ENCODE measurements around the gene ZNF225.
A peak's percentile ranks its signal among the peaks of the same experiment; 100 is the strongest.
"Not testable (repeated sequence)": the region's sequence is repeated elsewhere in the genome, so short reads cannot be mapped to it uniquely, and the experiment has no call there.

Gene ZNF225

DNA sequence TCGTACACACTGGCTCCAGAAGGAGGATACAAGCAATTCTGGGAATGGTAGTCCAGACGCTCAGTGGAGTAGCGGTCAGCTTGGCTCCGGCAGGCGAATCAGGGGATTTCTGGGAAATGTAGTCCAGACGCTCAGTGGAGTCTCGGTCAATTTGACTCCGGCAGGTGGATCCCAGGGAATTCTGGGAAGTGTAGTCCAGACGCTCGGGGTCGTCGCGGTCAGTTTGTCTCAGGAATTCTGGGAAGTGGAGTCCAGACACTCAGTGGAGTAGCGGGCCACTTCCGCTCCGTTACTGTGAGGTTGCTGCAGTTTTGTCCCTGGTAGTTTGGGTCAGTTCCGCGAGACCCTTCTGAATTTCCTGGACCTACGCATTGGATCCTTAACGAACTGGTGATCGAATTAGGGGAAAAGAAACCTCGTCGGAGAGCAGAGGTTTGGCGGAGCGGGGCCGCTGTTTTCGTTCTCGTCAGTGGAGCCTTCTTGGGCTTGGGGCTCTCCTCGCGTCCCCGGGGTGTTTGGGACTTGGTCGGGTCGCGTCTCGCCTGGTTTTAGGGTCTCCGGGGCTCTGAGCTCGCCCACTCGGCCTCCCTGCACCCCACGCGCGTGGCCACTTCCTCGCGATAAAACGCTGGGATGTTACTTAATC, at the start of gene ZNF225:
ZNF225 (plus strand) TSS at position 262 of the 646 bp plus-strand sequence. CDS start 2,429 bp downstream, outside the sequence.
- peak; percentile 49 for DNase-seq

DNA sequence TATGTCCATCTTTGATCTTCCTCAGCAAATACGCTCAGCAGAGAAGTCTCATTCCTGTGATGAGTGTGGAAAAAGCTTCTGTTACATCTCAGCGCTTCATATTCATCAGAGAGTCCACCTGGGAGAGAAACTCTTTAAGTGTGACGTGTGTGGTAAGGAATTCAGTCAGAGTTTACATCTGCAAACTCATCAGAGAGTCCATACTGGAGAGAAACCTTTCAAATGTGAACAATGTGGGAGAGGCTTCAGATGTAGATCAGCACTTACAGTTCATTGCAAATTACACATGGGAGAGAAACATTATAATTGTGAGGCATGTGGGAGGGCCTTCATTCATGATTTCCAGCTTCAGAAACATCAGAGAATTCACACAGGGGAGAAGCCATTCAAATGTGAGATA, 46.9 kb upstream of the ZNF225 start:
- no peak for DNase-seq

DNA sequence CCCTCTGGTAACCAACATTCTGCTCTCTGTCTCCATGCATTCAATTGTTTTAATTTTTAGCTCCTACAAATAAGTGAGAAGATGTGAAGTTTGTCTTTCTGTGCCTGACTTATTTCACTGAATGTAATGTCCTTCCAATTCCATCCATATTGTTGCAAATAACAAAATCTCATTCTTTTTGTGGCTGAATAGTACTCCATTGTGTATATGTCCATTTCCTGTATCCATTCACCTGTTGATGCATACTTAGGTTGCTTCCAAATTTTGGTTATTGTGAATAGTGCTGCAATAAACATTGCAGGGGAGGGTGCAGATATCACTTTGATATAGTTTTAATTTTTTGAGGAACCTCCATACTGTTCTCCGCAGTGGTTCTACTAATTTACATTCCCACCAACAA, 43.8 kb upstream of the ZNF225 start:
- DNase-seq: no peak

DNA sequence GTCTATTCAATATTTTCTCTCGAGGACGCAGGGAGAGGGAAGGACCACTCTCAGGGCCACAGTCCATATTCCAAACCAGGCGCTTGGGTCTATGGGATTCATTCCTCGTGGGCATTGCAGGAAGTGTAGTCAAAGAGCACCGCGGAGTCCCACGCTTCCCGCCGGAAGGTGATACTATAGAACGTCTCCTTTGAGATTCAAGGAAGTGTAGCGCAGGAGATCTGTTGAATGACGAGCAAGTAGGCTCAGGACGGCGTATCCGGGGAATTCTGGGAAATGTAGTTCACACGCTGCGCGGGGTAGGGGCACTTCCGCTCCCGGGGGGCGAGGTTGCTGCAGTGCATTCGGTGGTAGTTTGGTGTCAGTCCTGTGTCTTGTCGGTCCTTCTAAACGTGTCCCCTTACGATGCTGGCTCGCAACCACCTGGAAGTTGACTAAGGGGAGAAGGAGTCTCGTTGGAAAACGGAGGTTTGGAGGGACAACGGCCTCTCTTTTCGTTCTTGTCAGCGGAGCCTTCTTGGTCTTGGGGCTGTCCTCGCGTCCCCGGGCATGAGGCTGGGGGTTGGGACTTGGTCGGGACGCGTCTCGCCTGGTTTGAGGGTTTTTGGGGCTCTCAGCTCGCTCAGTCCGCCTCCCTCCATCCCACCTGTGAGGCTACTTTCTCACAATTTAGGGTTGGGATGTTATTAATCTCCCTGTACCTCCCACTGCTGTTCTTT, 41.2 kb upstream of the ZNF225 start, which contains the start of gene ZNF284:
ZNF284 (plus strand) TSS at position 336 of the 719 bp plus-strand sequence. CDS start 4,231 bp downstream, outside the sequence.
- DNase-seq: peak; percentile 40

- no peak for DNase-seq
Observed at GRCh38 chr19:44072543-44073401, 40.4 kb upstream of the ZNF225 start.

GRCh38 chr19:44076325-44076724, 36.9 kb upstream of the ZNF225 start:
- no peak for DNase-seq

- DNase-seq: no peak
Observed at GRCh38 chr19:44092108-44092507, 21.1 kb upstream of the ZNF225 start.

DNA sequence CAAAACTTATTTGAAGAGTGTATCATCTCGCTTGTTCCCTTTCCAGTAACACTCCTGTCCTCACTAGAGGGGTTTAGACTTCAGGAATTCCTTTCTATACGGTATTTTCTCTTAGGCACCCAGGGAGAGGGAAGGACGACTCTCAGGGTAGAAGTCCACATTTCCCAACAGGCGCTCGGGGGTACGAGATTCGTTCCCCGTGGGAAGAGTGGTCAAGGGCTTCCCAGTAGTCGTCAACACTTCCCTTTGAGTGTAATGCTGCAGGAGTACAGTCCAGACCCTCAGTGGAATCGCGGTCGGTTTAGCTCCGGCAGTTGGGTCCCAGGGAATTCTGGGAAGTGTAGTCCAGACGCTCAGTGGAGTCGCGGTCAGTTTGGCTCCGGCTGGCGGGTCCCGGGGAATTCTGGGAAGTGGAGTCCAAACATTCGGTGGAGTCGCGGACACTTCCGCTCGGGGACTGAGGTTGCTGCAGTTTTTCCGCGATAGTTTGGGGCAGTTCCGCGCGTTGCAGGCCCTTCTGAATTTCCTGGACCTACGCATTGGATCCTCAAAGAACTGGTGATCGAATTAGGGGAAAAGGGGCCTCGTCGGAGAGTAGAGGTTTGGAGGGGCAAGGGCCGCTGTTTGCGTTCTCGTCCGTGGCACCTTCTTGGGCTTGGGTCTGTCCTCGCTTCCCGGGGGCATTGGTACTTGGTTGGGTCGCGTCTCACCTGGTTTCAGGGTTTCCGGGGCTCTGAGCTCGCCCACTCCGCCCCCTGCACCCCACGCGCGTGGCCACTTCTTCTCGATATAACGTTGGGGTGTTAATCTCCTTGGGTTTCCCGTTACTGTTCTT, 19.1 kb upstream of the ZNF225 start, which contains the start of gene ZNF224:
ZNF224 (plus strand) TSS at position 431 of the 835 bp plus-strand sequence. CDS start 3,513 bp downstream, outside the sequence.
- DNase-seq: peak; percentile 42

DNA sequence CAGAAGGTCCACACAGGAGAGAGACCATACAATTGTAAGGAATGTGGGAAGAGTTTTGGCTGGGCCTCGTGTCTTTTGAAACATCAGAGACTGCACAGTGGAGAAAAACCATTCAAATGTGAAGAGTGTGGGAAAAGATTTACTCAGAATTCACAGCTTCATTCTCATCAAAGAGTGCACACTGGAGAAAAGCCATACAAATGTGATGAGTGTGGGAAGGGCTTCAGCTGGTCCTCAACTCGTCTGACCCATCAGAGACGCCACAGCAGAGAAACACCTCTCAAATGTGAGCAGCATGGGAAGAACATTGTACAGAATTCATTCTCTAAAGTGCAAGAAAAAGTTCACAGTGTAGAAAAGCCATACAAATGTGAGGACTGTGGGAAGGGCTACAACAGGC, 5.4 kb upstream of the ZNF225 start:
- no peak for DNase-seq

DNA sequence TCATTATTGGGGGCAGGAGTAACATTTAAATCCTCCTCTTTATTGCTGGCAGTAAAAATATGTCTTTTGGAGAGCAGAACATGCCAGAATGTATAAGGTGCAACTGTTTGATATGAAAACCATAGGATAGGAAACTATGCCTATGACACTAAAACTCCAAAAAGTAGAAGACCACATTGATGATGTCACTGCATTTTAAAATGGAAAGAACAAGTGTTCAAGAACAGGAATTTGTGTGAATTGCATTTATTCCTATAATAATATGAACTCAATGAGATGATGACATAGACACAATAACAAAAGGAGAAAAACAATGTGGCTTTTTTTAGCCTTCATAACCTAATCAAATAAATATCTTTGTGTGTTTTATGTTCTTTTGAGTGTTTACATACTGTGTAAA, 3.7 kb upstream of the ZNF225 start:
- DNase-seq: no peak

DNA sequence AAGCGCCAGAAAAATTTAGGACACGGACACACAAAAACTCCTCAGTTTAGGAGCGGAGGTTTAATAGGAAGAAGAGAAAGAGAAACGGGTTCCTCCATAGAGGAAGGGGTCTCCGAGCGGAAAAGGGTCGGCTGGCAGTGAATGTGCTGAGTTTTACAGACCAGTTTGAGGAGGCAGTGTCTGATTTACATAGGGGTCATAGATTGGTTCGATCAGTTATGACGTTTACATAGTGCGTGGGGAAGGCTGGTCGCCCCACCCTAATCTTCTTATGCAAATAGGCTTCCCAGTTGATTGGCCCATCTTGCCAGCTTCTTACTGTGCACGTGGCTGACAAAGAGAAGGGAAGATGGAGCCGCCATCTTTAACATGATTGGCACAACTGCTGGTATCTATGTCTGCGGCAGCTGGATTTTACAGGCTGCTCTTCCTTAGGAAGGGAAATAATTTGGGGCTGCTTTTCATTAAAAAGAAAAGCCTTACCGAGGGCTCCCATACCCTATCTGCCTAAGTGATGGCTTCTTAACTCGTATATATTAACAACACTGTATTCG, 1.2 kb upstream of the ZNF225 start:
- no peak for DNase-seq

DNA sequence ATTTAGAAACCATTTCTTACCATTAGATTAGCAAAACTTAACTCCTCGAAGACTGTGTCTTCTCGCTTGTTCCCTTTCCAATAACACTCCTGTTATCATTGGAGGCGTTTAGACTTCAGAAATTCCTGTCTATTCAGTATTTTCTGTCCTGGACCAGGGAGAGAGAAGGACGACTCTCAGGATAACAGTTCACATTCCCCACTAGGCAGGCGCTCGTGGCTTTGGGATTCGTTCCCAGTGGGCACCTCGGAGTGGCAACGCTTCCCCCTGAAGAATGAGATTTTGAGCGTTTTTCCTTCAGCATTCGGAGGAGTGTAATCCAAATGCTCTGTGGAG, 429 bp upstream of the ZNF225 start:
- DNase-seq: no peak

DNA sequence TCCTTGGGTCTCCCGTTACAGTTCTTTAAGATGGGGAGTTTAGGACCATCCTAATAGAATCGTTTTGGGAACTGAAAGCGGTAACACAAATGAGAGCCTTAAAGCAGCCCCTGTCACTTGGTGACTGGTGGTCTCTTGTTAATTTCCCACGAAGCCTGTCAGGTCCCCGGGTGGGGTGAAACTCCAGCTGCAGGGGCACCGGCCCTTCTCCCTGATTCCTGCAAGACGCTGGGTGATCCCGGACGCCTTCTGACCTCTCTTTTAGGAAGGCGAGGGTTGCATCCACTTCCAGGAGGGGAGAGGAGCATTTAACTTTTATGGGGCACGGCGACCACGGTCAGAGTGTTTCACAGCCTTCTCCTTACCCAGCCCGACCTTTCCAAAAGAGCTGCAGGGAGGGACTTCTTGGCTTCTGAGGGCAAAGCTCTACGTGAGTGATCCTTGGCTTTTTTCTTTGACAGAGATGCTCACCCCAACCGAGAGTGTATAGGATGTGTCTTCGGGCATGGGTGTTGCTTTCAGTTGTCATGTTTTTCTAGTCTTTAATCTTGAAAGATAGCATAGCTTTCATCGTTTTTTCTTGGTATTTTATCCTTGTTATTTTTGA, 688 bp downstream of the ZNF225 start:
- DNase-seq: no peak

- DNase-seq: not testable (repeated sequence)
Observed at GRCh38 chr19:44121162-44121561, 8.0 kb downstream of the ZNF225 start.

GRCh38 chr19:44131955-44132354, 18.8 kb downstream of the ZNF225 start:
- DNase-seq: no peak

DNA sequence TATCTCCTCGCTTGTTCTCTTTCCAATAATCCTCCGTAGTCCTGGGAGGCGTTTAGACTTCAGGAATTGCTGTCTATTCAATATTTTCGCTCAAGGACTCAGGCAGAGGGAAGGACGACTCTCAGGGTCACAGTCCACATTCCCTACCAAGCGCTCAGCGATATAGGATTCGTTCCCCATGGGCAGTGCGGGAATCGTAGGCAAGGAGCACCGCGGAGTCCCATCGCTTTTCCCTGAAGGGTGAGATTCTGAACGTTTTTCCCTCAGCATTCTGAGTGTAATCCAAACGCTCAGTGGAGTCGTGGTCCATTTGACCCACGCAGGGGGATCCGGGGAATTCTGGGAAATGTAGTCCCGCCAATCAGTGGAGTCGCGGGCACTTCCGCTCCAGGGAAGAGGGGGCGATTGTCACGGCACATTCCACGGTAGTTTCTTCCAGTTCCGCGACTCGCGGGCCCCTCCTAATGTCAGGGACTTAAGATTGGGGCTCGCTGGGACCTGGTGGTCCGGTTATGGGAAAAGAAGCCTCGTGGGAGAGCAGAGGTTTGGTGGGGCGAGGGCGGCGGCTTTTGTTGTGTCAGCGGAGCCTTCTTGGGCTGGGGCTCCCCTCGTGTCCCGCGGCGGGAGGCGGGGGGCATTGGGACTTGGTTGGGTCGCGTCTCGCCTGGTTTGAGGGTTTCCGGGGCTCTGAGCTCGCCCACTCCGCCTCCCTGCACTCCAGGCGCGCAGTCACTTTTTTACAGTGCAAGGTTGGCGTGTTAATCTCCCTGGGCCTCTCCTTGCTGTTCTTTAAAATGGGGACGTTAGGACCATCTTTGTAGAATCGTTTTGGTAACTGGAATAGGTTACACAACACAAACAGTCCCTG, 28.2 kb downstream of the ZNF225 start, which contains the start of gene ZNF234:
ZNF234 (plus strand) TSS at position 364 of the 868 bp plus-strand sequence. CDS start 3,079 bp downstream, outside the sequence.
- DNase-seq: peak; percentile 42

DNA sequence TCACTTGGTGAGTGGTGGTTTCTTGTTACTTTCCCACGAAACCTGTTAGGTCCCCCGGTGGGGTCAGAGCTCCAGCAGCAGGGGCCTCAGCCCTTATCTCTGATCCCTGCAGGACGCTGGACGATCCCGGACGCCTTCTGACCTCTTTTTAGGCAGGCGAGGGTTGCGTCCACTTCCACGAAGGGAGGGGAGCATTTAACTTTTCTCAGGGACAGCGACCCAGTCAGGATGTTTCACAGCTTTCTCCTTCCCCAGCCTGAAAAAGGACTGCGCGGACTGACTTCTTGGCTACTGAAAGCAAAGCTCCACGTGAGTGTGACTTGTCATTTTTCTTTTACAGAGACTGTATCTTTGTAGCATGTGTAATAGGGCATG, 28.8 kb downstream of the ZNF225 start:
- DNase-seq: no peak

DNA sequence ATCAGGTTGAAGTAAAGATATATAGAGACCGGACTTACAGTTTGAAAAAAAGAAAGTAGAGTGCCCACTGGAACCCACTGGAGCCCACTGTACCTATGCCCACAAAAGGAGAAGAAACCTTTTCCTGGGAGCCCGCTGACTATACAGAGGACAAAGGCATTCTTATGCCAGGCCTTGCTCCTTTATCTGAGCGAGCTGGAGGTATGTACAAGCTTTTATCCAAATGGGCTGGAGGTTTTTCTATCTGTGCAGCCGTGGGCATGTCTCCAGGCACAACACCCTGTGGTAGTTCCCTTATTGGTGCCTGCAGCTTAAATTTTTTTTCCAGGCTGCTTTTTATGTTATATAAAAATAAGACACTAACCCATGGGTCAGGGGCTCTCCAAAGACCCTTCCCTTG, 36.6 kb downstream of the ZNF225 start:
- DNase-seq: no peak

GRCh38 chr19:44151491-44151890, 38.3 kb downstream of the ZNF225 start:
- no peak for DNase-seq

GRCh38 chr19:44156475-44156874, 43.3 kb downstream of the ZNF225 start:
- no peak for DNase-seq

DNA sequence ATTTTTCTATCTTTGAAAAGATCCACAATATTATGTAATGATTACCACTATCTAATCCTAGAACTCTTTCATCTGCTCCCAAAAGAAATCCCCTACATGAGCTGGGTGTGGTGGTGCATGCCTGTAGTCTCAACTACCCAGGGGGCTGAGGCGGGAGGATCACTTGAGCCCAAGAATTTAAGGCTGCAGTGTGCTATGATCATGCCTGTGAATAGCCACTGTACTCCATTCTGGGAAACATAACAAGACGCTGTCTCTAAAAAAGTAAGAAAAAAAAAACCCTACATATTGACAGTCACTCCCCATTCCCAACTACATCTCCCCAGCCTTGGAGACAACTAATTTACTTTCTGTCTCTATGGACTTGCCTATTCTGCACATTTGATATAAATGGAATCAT, 50.6 kb downstream of the ZNF225 start:
- DNase-seq: no peak
